IPS-NIHi11 (cell line): ENCODE measurements around the gene ERC2.
A peak's percentile ranks its signal among the peaks of the same experiment; 100 is the strongest.
"Not testable (repeated sequence)": the region's sequence is repeated elsewhere in the genome, so short reads cannot be mapped to it uniquely, and the experiment has no call there.

Source experiments
- DNase-seq: peaks from one replicate; pipeline ENCODE4 v3.0.0; 2012; ENCODE audit warnings: mixed read lengths, low spot score

Gene ERC2

DNA sequence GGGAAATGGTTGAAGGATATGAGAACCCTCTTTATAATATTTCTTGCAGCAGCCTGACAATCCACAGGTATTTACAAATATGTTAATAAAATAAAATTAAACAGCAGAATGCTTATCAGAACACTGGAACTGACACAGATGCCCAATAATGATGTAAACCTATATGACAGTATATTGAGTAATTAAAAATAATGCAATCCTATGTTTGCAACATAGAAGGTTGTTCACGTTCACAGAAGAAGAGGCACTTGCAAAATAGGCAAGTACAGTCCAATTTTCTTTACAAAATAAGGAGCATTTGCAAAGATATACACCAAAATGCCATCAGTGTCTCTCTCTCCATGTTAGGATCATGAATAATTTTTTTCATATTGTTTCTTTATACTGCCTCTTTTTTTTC is 584.2 kb downstream of the ERC2 start:
- DNase-seq = no peak

GRCh38 chr3:55882006-55882405 is 586.3 kb downstream of the ERC2 start:
- peak; percentile 18 for DNase-seq

DNA sequence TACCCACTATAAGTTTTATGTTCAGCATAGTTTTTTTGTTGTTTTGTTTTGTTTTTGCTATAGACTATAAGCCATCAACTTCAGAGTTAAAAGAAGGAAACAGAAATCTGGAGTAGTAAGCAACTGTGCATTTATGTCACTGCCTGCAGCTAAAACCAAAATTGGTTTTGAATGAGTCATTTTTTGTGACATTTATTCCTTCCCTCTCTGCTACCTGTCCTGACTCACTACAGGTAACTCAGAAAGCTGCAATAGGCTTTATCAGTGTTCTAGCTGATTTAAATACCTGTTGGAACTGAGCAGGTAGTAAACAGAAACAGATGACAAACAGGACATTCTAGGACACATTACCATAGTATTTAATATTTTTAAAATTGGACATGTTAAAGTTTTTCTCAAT is 587.9 kb downstream of the ERC2 start:
- DNase-seq = no peak

DNA sequence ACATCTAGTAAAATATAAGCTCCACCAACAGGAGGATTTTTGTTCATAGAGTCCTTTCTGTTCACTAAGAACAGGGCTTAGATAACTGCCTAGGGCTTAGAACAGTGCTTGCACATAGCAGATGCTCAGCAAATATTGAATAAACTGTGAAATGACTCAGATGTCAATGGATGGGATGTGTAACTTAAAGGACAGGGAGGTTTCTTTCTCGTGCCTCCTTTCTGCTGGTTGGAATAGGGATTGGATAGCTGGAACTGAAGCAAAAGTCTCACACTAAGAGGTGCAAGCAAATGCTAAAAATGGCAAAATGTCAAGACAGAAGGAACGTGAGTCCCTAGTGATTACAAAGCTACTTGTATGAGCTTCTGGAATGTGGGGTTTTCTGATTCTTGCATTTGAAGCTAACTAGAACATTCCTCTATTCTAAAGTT is 588.4 kb downstream of the ERC2 start:
- no peak for DNase-seq

DNA sequence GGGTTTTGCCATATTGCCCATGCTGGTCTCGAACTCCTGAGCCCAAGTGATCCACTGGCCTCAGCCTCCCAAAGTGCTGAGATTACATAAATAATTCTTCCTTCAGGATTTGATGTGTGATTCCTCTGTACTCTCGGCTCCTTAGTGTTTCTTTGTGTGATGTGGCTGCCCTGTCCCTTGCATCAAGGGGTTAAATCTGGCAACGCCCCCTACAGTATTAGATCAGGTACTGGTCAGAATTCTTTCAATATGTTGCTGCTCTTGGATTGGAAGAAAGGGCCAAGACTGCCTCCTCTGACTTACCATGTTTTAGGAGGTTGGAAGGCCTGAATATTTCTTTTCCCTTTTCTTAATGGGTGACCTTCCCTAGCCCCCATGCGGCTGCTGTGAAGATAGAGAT is 590.6 kb downstream of the ERC2 start:
- DNase-seq = peak; percentile 56

GRCh38 chr3:55876560-55876959 is 591.7 kb downstream of the ERC2 start:
- no peak for DNase-seq

- DNase-seq = no peak
Measured at GRCh38 chr3:55875113-55875512, 593.2 kb downstream of the ERC2 start.

GRCh38 chr3:55873523-55874254 is 594.6 kb downstream of the ERC2 start:
- no peak for DNase-seq

DNA sequence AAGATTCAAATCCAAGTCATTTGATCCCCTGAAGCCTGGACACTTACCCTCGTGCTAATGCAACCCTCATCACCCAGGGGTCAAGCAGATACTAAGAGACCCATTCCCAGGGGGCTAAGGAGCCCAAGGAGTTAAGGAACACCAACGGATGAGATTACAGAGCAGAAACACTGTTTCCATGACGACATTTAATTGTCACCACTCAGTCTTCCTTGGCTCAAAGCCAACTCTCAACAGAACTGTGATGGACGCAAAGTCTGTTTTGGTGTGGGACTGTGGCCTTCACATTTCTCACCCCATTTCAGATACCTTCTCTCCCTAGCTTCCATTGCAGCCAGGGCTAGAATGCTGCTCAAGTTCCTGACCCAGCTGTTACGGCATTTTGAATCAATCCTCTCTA is 597.7 kb downstream of the ERC2 start:
- DNase-seq = no peak

DNA sequence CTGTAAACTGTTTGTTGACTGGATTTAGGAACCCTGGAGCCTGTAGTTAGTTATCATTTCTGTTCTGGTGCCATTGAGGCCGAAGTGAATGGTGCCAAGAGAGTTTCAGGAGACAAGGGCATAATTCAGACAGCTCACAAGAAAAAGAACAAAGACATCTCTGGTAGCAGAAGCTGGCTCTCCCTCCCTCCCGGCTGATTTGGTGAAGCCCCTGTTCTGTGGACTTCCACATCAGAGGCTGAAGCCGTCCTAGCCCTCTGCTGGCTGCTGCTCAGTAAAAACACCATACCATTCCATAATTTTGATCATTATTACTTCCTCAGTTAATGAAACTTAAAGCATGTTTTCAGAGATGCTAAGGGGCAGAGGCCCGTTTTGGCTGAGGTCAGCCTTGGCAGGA is 599.9 kb downstream of the ERC2 start:
- no peak for DNase-seq

DNA sequence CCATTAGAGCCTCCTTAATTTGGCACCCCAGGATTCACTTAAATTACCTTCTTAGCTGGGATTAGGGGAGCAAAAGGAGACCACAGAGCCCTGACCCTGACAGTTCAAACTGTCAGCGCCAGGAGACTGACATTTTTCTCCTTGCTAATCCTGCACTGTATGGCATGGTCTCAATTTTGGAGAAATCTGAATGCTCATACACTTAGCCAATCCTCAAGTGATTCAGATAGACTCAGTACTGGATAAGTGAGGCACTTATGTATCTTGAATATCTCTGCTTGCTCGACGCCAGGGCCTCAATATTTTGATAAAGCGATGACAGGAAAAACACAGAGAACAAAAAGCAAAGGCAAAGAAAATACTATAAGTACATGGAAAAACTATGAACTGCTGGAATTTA is 605.2 kb downstream of the ERC2 start:
- DNase-seq = no peak

- no peak for DNase-seq
Measured at GRCh38 chr3:55860049-55860721, 608.1 kb downstream of the ERC2 start.

DNA sequence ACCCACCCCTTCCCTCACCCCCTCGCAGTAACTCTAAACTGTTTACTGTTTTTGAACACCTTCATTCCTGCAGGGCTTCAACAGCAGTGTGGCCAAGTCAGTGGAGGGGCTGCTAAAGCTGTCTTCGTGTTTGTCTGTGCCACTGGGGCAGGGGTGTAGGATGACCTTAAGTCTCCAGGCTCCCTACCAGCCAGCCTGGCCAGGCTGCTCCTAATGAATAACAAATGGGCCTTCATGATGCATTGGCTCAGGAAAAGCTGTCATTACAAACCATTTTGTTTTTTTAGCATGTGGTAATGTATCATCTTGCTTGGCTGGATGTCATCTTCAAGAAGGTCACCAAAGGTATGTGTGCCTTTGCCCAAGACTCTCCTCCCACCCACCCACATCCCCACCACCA is 609.0 kb downstream of the ERC2 start:
- DNase-seq = no peak

DNA sequence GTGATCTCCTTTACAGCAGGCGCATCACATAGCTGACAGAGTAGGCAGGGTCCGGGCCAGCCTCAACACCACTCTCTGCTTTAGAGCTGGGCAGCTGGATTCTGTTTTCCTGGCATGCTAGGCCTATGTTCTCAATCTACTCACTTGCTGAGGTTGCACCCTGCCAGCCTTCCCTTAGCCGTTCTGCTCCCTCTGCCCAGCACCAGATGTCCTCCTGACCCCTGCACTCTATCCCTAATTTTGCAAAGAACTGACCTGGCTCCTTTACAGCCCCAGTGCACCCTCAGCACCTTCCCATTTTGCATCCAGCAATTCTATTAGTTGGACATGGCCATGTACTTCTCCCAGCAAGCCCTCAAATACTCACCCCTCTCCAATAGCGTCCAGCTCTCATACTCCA is 609.5 kb downstream of the ERC2 start:
- DNase-seq = no peak

GRCh38 chr3:55858302-55858701 is 610.0 kb downstream of the ERC2 start:
- DNase-seq = no peak

DNA sequence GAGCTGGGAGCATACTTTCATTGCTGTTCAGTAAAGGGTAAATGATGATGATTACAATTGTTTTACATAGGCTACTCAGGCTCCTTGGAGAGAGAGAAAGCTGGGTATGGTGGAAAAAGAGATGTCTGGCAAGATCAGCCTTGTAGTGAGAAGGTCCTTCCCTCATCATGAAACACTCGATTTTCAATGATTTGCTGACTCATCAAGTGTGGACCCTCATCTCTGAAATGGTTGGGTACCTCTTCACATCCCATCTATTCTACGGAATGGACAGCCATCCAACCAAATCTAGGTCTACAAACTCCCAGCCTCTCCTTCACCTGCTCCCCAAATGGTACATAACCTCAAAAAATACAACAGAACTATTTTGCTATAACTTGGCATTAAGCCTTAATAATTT is 610.6 kb downstream of the ERC2 start:
- DNase-seq = no peak

GRCh38 chr3:55855311-55855710 is 613.0 kb downstream of the ERC2 start:
- no peak for DNase-seq

DNA sequence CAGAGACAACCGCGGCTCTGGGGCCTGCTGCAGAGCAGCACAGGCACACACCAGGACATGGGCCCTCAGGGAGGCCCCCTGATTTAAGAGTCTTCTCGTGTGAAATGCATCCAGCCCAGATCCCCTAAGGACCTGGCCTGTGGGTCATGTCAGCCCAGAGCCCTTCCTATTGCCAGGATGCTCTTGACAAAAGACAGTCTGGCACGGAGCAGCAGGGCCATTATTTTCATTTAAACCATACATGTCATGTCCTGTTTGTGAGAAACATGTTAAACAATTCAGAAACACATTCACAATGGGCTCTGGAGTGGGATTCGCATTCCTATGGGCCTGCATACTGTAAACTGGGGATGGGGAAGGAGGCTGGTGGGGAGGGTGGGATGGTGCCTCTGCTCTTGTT is 613.8 kb downstream of the ERC2 start:
- DNase-seq = peak; percentile 22

DNA sequence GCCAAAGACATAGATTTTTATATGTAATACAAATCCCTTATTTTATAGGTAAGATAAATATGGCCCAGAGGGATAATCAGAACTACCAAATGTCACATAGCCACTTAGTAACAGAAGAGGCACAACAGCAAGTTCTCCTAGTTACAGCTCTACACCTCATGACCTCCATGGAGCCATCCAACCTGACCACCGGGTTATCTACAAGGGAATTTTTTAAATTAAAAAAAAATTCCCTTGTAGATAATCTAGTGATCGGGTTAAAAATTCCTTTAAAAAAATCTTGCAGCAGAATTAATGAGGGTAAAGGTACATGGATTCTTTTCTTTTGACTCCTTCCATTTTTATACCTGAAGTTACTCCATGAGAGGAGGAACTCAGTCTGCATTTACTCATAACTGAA is 615.9 kb downstream of the ERC2 start:
- DNase-seq = no peak

DNA sequence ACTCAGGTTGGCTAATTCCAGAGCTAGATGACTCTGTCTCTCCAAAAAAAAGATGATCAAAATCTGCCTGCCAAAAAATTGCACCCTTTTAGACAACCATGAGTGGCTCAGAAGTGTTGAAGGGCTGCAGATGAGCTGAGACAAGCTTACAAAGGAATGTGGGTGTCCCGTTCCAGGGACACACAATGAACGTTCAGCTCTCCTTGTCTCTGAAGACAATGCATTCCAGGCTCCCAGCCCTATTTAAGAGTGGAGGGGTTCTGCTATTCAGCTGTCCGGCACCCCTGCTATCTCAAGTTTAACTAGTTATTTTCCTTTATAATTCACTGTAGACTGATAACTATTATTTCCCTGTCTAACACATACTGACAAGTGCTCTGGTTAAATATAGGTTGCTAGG is 626.1 kb downstream of the ERC2 start:
- DNase-seq = peak; percentile 23

DNA sequence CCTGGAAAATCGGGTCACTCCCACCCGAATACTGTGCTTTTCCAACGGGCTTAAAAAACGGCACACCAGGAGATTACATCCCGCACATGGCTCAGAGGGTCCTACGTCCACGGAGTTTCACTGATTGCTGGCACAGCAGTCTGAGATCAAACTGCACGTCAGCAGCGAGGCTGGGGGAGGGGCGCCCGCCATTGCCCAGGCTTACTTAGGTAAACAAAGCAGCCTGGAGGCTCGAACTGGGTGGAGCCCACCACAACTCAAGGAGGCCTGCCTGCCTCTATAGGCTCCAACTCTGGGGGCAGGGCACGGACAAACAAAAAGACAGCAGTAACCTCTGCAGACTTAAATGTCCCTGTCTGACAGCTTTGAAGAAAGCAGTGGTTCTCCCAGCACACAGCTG is 636.4 kb downstream of the ERC2 start:
- DNase-seq = not testable (repeated sequence)

DNA sequence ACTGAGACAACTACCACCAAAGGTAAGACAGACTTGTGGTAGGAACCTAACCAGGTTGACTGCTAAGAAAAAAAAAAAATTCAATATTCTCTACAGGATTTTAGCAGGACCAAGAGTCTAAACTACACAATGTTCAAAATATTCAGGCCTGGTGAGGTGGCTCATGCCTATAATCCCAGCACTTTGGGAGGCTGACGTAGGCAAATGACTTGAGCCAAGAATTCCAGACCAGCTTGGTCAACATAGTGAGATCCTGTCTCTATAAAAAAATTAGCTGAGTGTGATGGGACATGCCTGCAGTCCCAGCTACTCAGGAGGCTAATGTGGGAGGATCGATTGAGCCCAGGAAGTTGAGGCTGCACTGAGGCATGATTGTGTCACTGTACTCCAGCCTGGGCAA is 639.6 kb downstream of the ERC2 start:
- no peak for DNase-seq

DNA sequence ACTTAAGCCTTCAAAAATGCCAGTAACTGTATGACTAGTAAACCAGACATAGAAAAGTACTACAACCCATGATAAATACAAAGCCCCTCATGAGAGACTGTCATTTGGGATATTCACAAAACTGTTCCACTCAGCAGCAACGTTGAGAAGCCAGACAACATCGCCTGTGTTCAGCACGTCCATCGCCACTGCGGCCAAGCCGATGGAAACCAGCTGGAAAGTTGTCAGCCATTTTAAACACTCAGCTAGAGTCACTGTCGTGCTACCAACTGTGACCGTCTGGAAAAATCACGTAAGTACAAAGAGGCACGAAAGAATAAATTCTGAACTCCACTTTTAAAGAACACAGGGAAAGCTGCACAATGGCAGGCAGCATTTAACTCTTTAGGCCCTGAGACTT is 640.5 kb downstream of the ERC2 start:
- no peak for DNase-seq
